ENCODE results near the gene TRIP6.
A peak's percentile ranks its signal among the peaks of the same experiment; 100 is the strongest.
"Not testable (repeated sequence)": the region's sequence is repeated elsewhere in the genome, so short reads cannot be mapped to it uniquely, and the experiment has no call there.

TRIP6 gene

GRCh38 chr7:100839361-100839760 lies 27.8 kb upstream of the TRIP6 start:
- DNase-seq = no peak

- no peak for DNase-seq
Observed at GRCh38 chr7:100840470-100841100, 26.6 kb upstream of the TRIP6 start.

GRCh38 chr7:100847360-100847759 lies 19.8 kb upstream of the TRIP6 start:
- DNase-seq = no peak

GRCh38 chr7:100852048-100852872 lies 14.9 kb upstream of the TRIP6 start, which contains the start of gene SLC12A9:
TSS of gene SLC12A9 (plus strand) at chr7:100852713. CDS start at chr7:100854198, 1,485 bp downstream.
- DNase-seq = peak; percentile 95

GRCh38 chr7:100854146-100854895 lies 12.9 kb upstream of the TRIP6 start:
- DNase-seq = no peak

GRCh38 chr7:100854899-100855298 lies 12.3 kb upstream of the TRIP6 start:
- DNase-seq = not testable (repeated sequence)

GRCh38 chr7:100855515-100855914 lies 11.7 kb upstream of the TRIP6 start:
- DNase-seq = no peak

- no peak for DNase-seq
Observed at GRCh38 chr7:100856871-100857282, 10.3 kb upstream of the TRIP6 start.

GRCh38 chr7:100859856-100860255 lies 7.3 kb upstream of the TRIP6 start:
- no peak for DNase-seq

- DNase-seq = no peak
Observed at GRCh38 chr7:100860702-100861615, 6.2 kb upstream of the TRIP6 start.

GRCh38 chr7:100861616-100861985 lies 5.6 kb upstream of the TRIP6 start:
- DNase-seq = no peak

- no peak for DNase-seq
Observed at GRCh38 chr7:100863406-100863950, 3.7 kb upstream of the TRIP6 start.

- no peak for DNase-seq
Observed at GRCh38 chr7:100864263-100864845, 2.8 kb upstream of the TRIP6 start.

GRCh38 chr7:100865372-100865911 lies 1.7 kb upstream of the TRIP6 start:
- no peak for DNase-seq

GRCh38 chr7:100865938-100866728 lies 1.1 kb upstream of the TRIP6 start:
- DNase-seq = no peak

GRCh38 chr7:100866729-100867039 lies 503 bp upstream of the TRIP6 start:
- DNase-seq = no peak

GRCh38 chr7:100867776-100868485 lies 744 bp downstream of the TRIP6 start:
- DNase-seq = no peak

GRCh38 chr7:100873599-100874299 lies 6.6 kb downstream of the TRIP6 start:
- DNase-seq = no peak

- DNase-seq = no peak
Observed at GRCh38 chr7:100874300-100874576, 7.1 kb downstream of the TRIP6 start.
